K562 (cell line): ENCODE measurements around the gene HIVEP3. TPM values are rescaled to one million over a fixed set of nuclear protein-coding genes. Genes with fewer than 3 reads are reported as not detected.

Experiments used
- ATAC-seq: fragments of 200-7000 bp; cut with Tn5 transposase; 3 replicates; pipeline ENCODE4 v1.9.1; 2020; ENCODE audit warnings: moderate library complexity
- BruUV-seq: library from RNA; stranded (reverse); fragments of 400-500 nt; replicated peaks from 2 replicates; lab custom pipeline; 2021; lab: Mats Ljungman, UMichigan
- CTCF ChIA-PET: fragments of 300-600 bp; formaldehyde crosslinking; extraction: SDS; loops from one replicate; lab custom pipeline; 2021; ENCODE audit warnings: low intra/inter-chr PET ratio; lab: Yijun Ruan, JAX
- POLR2A ChIA-PET: fragments of 300-600, 350-650 bp; sonication (Branson Sonifier 250); formaldehyde crosslinking; extraction: SDS; loops from one replicate; lab custom pipeline; 2021; ENCODE audit warnings: antibody characterized with exemption, inconsistent platforms; lab: Yijun Ruan, JAX
- DNase-seq, 4 experiments: peaks; one replicate each; pipeline versions ENCODE4 v3.0.0 to v3.0.0-alpha.2; 2011 to 2018; ENCODE audit warnings: low spot score in 3 of 4, mixed read lengths in 3 of 4; ENCODE audit errors: extremely low read depth in 1 of 4
- FAIRE-seq: peaks from 2 replicates; lab custom pipeline; 2011; peaks lifted over from hg19 to GRCh38; lab: Jason Lieb, UNC
- H2AFZ ChIP-seq: 2 replicates; pipeline ENCODE4 v1.6.0; 2011; ENCODE audit warnings: low read depth, low read length, control low read depth, inconsistent platforms
- H3K27ac ChIP-seq: fragments of 200-600 bp; 3 replicates; pipeline ENCODE4 v1.8.0; 2011; ENCODE audit warnings: low read depth, mild to moderate bottlenecking, control low read depth, inconsistent platforms, low read length, moderate library complexity, mixed read lengths; ENCODE audit errors: extremely low read depth
- H3K27me3 ChIP-seq, 2 experiments: fragments of 300-600 bp in 1 of 2; 2 replicates in 1 of 2; 3 replicates in 1 of 2; pipeline versions ENCODE4 v1.6.0 to v1.8.0; 2011; ENCODE audit warnings: inconsistent platforms in 2 of 2, low read length in 2 of 2, mild to moderate bottlenecking in 1 of 2, mixed read lengths in 1 of 2, moderate library complexity in 1 of 2; ENCODE audit not compliant: control insufficient read depth in 2 of 2, insufficient read depth in 2 of 2
- H3K36me3 ChIP-seq: fragments of 300-600 bp; 3 replicates; pipeline ENCODE4 v1.8.0; 2011; ENCODE audit warnings: mild to moderate bottlenecking, low read length, inconsistent platforms; ENCODE audit not compliant: control insufficient read depth, insufficient read depth
- H3K4me1 ChIP-seq, 2 experiments: fragments of 200-600 bp in 1 of 2; replicated peaks in 1 of 2; 2 replicates in 1 of 2; 3 replicates in 1 of 2; pipeline versions ENCODE4 v1.5.1 to v1.8.0; 2011; ENCODE audit warnings: inconsistent platforms in 2 of 2, low read length in 2 of 2, mild to moderate bottlenecking in 1 of 2, mixed read lengths in 1 of 2, moderate library complexity in 1 of 2; ENCODE audit not compliant: control insufficient read depth in 2 of 2, insufficient read depth in 2 of 2
- H3K4me2 ChIP-seq: 2 replicates; pipeline ENCODE4 v1.6.1; 2011; ENCODE audit warnings: low read length, control low read depth, inconsistent platforms, mixed read lengths; ENCODE audit not compliant: insufficient read depth
- H3K4me3 ChIP-seq: fragments of 200-600 bp; sonication (generic), shearing (Covaris generic); 2 replicates; pipeline ENCODE4 v1.5.1; 2016; ENCODE audit warnings: control low read depth, inconsistent platforms
- H3K79me2 ChIP-seq: fragments of 200-600 bp; 3 replicates; pipeline ENCODE4 v1.8.0; 2011; ENCODE audit warnings: low read length, inconsistent platforms; ENCODE audit not compliant: control insufficient read depth, insufficient read depth
- H3K9ac ChIP-seq, 2 experiments: 2 replicates each; pipeline versions ENCODE4 v1.6.0 to v1.6.1; 2011; ENCODE audit warnings: low read depth in 2 of 2, low read length in 2 of 2, control low read depth in 1 of 2, inconsistent platforms in 1 of 2, mild to moderate bottlenecking in 1 of 2, mixed read lengths in 1 of 2; ENCODE audit not compliant: insufficient read depth in 1 of 2
- H3K9me1 ChIP-seq: one replicate; pipeline ENCODE4 v1.6.0; 2011; ENCODE audit warnings: inconsistent platforms, mild to moderate bottlenecking, low read length, moderate library complexity; ENCODE audit not compliant: control insufficient read depth, insufficient read depth
- H3K9me3 ChIP-seq: replicated peaks from 2 replicates; pipeline ENCODE4 v1.5.1; 2011; ENCODE audit warnings: low read depth, low read length, inconsistent platforms; ENCODE audit not compliant: control insufficient read depth, insufficient read depth
- H4K20me1 ChIP-seq: replicated peaks from 2 replicates; pipeline ENCODE4 v1.6.1; 2011; ENCODE audit warnings: low read length, inconsistent platforms, mixed read lengths; ENCODE audit not compliant: control insufficient read depth, insufficient read depth
- CTCF ChIP-seq, 3 experiments: IDR thresholded peaks in 2 of 3; conservative IDR thresholded peaks in 1 of 3; 2 replicates each; pipeline ENCODE4 v1.5.1; 2011 to 2012; ENCODE audit warnings: low read length in 3 of 3, mild to moderate bottlenecking in 3 of 3, control low read depth in 2 of 3, improper control_type of control experiment in 1 of 3, inconsistent platforms in 1 of 3, low read depth in 1 of 3, mixed read lengths in 1 of 3, moderate library complexity in 1 of 3; ENCODE audit not compliant: insufficient read depth in 2 of 3
- ILK ChIP-seq: fragments of 450-650 bp; IDR thresholded peaks from 2 replicates; pipeline ENCODE4 v1.6.1; 2016; ENCODE audit warnings: missing genetic modification characterization, low read depth, mild to moderate bottlenecking, missing compliant biosample characterization, moderate library complexity, borderline replicate concordance
- NFRKB ChIP-seq: fragments of 450-650 bp; IDR thresholded peaks from 2 replicates; pipeline ENCODE4 v1.6.1; 2016; ENCODE audit warnings: low read depth
- TEAD4 ChIP-seq, 2 experiments: sonication (generic) in 1 of 2; formaldehyde crosslinking in 1 of 2; IDR thresholded peaks; 2 replicates each; pipeline versions ENCODE4 v1.6.1 to v1.8.0; 2012 to 2022; ENCODE audit warnings: borderline replicate concordance in 1 of 2, inconsistent platforms in 1 of 2, low read length in 1 of 2, mild to moderate bottlenecking in 1 of 2, missing genetic modification reagents in 1 of 2
- USF2 ChIP-seq: sonication (generic); formaldehyde crosslinking; IDR thresholded peaks from 2 replicates; pipeline ENCODE4 v1.5.0; 2020; ENCODE audit warnings: missing genetic modification reagents
- ZBTB34 ChIP-seq: fragments of 250-450 bp; sonication (Bioruptor Pico); IDR thresholded peaks from 2 replicates; pipeline ENCODE4 v1.8.0; 2021; ENCODE audit warnings: mild to moderate bottlenecking, moderate library complexity
- WGBS: fragments of 100-300 bp; shearing (Covaris generic); methylation state at CpG from one replicate; pipeline ENCODE4 v1.1.6; 2016; ENCODE audit warnings: low coverage, mixed read lengths; ENCODE audit not compliant: insufficient coverage; ENCODE audit errors: missing lambda C conversion rate; 5-methylcytosine and 5-hydroxymethylcytosine counted together
- in situ Hi-C: fragments of 300-500 bp; cut with MboI; formaldehyde crosslinking; loops from 4 replicates; pipeline ENCODE4 v1.15.0; 2018; ENCODE audit warnings: inconsistent platforms, mixed read lengths
- intact Hi-C: fragments of 100-400 bp; cut with micrococcal nuclease; formaldehyde crosslinking; loops from 2 replicates; pipeline ENCODE4 v1.14.2; 2022
- polyA plus RNA-seq, 8 experiments: library from polyadenylated mRNA; depleted of rRNA in 4 of 8; stranded (reverse) in 5 of 8; unstranded in 3 of 8; fragments of >200 nt; fragmentation: Nextera tagmentation in 2 of 8; fragmentation: Illumina TruSeq in 1 of 8; extraction: Ambion mirVana in 2 of 8; extraction: Trizol in 1 of 8; gene quantifications; 2 replicates each; pipeline versions ENCODE4 v1.2.1 to v1.2.3, GENCODE V29; 2011 to 2014; ENCODE audit warnings: inconsistent platforms in 1 of 8, missing spikeins in 1 of 8
- total RNA-seq, 7 experiments: library from RNA; depleted of rRNA in 6 of 7; stranded (reverse); fragments of >200 nt in 6 of 7; fragmentation: Illumina TruSeq in 2 of 7; extraction: Trizol in 2 of 7; gene quantifications; 2 replicates each; pipeline versions ENCODE4 v1.2.1 to v1.2.3, GENCODE V29; 2011 to 2021; ENCODE audit warnings: low replicate concordance in 1 of 7

The HIVEP3 gene
- total and polyA plus RNA-seq, 9 of the 15 experiments (the other 6 are each of a cell fraction or from before 2014, with no cell fraction given), result 0.09 to 0.58 (median 0.34) TPM; not detected in 1

- BruUV-seq, result no TSS peak
- Histone ChIP-seq H3K9me3 (no peaks in the 10 kb centered on the region), H3K36me3 (no peaks in the 10 kb centered on the region), H3K9me1 (no peaks in the 10 kb centered on the region), H3K79me2 (no peaks in the 10 kb centered on the region), H4K20me1 (no peaks in the 10 kb centered on the region; the same call in 1 of the 2 replicates), H3K4me2 (no peak overlapping the region), H3K9ac (no peak overlapping the region), H3K4me3 (no peak overlapping the region), H3K27me3 (peaks cover 7 to 41% of the 10 kb centered on the region in 2 experiments; a peak in 4 of 5 replicates), H2AFZ (no peak overlapping the region), H3K27ac (no peak overlapping the region)
- CTCF ChIA-PET, result no interaction called here
- ATAC-seq (peak; percentile 57), DNase-seq (peak in 1 of 4 experiments; percentile 5), FAIRE-seq (no peak)
- POLR2A ChIA-PET, result no interaction called here
- under 1% methylated on average over 12 of the region's 13 CpGs for WGBS
- no peak for TF ChIP-seq TEAD4 (IDR thresholded peaks at IDR 0.05; ENCODE audit: low read length)
- TF ChIP-seq TEAD4 (CRISPR knock-in tag; IDR thresholded peaks at IDR 0.05; ENCODE audit: borderline replicate concordance), result no peak
- TF ChIP-seq ILK (tag), result no peak
- TF ChIP-seq NFRKB, result no peak
- TF ChIP-seq USF2 (CRISPR knock-in tag), result peak; percentile 33; the same call in 1 of the 2 replicates
- TF ChIP-seq ZBTB34 (CRISPR knock-in tag), result no peak
- TF ChIP-seq CTCF (IDR thresholded peaks at IDR 0.05 in 2 of 3, conservative IDR thresholded peaks at IDR 0.05 in 1 of 3; ENCODE audit: insufficient read depth in 2 of 3, low read depth in 1 of 3, low read length in 3 of 3), result 0 out of 6 replicates have a peak, but pooled peaks of 2 of the 3 experiments have one; percentile 17 to 20
- TF ChIP-seq, all 486 proteins: peak for 2
- no peaks in the 10 kb centered on the region for H3K4me1 ChIP-seq
- in situ Hi-C loops, result no loop called here
- intact Hi-C loops, result no loop called here
Measured at GRCh38 chr1:41642922-41643821, 275.6 kb downstream of the HIVEP3 start.
